Chondrocyte (in vitro differentiated cells): ENCODE measurements around the gene HIGD1C. TPM values are rescaled to one million over a fixed set of nuclear protein-coding genes. Genes with fewer than 3 reads are reported as not detected.

ENCODE experiments used
- DNase-seq: peaks from one replicate; pipeline ENCODE4 v3.0.0; 2021; ENCODE audit warnings: mixed read lengths, low spot score
- H3K27ac Mint-ChIP-seq: one replicate; pipeline ENCODE4 v1.8.0; 2021; ENCODE audit warnings: mild to moderate bottlenecking, moderate library complexity, mixed read lengths; ENCODE audit not compliant: unreplicated experiment
- H3K27me3 Mint-ChIP-seq: 2 replicates; pipeline ENCODE4 v1.8.0; 2021; ENCODE audit warnings: low read depth, mixed read lengths
- H3K36me3 Mint-ChIP-seq: 2 replicates; pipeline ENCODE4 v1.8.0; 2021; ENCODE audit warnings: low read depth, mixed read lengths
- H3K4me1 Mint-ChIP-seq: 2 replicates; pipeline ENCODE4 v1.8.0; 2021; ENCODE audit warnings: low read depth, mild to moderate bottlenecking, mixed read lengths
- H3K4me3 Mint-ChIP-seq: one replicate; pipeline ENCODE4 v1.8.0; 2021; ENCODE audit warnings: mild to moderate bottlenecking, moderate library complexity, mixed read lengths; ENCODE audit not compliant: unreplicated experiment
- H3K9me3 Mint-ChIP-seq: 2 replicates; pipeline ENCODE4 v1.8.0; 2021; ENCODE audit warnings: low read depth, mixed read lengths
- CTCF ChIP-seq: fragments of 200-600 bp; sonication (generic); IDR thresholded peaks from 2 replicates; pipeline ENCODE4 v1.5.0; 2021; ENCODE audit warnings: antibody characterized with exemption, mild to moderate bottlenecking, moderate library complexity
- total RNA-seq: library from RNA; stranded (reverse); gene quantifications from 3 replicates; pipeline ENCODE4 v1.2.1, GENCODE V29; 2021

Gene HIGD1C
- total RNA-seq, 1 donor from 2014 or later: not detected

DNA sequence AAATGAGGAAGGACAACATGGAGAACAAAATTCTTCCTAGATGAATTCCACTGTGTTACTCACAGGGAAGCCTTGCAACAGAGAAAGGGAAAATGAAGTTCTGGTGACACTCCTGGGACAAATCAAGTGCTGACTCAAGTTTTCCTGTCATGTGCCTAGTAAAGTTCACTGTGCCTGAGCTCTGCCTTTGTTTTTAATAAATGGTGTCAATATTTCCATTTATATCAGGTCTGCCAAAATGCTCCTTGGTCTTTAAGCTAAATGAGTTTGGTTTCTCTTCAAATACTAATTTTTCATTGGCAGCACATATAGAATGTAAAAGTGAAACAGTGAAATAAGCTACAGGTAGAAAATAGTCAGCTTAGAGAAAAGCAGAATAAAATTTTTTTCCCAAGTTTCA lies 33.0 kb downstream of the HIGD1C start:
- DNase-seq: no peak
- no peaks in the 10 kb centered on the region for H3K9me3 Mint-ChIP-seq
- no peak overlapping the region for H3K4me3 Mint-ChIP-seq
- peaks cover 40% of the 10 kb centered on the region for H3K4me1 Mint-ChIP-seq
- TF ChIP-seq CTCF: peak; percentile 19
- H3K36me3 Mint-ChIP-seq: peaks cover 10% of the 10 kb centered on the region
- H3K27ac Mint-ChIP-seq: peak overlapping the region; percentile 99
- H3K27me3 Mint-ChIP-seq: no peaks in the 10 kb centered on the region

DNA sequence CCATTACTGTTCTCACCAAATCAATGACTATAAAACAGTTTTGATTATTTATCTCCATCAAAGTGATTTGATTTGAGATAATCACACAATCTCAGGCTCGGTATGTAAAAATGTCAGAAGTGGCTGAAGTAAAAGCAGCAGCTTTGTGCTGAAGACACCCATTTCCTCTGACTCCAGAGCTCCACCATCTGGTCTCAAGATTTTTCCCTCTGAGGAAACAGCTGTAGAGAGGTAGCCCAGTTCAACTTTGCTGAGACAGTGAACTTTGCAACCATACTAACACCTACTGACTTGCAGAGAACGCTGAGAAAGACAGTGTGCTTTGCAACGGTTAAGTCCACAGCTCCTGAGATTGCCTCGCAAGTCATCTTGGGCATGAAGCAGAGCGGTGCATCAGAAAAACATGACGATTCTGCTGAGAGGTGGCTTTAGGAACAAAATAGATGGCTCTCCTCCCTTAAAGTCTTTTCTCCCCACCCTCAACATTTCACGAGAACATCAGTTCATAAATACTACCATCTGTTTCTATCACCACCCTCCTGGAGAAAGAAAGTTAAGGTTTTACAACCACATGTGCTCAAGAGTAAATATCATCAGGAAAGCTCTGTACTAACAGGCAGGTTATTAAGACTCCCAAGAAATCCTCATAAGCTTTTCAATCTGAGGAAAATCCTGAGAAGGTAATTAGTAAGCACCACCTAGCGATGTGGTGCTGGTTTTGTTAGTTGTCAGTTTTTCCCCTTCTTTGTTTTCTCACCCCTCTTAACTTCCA lies 34.8 kb downstream of the HIGD1C start:
- Mint-ChIP-seq H3K4me1 (peaks cover 32% of the 10 kb centered on the region), H3K27me3 (no peaks in the 10 kb centered on the region), H3K36me3 (peaks cover 23% of the 10 kb centered on the region), H3K27ac (peak overlapping the region; percentile 15), H3K9me3 (no peaks in the 10 kb centered on the region), H3K4me3 (no peak overlapping the region)
- DNase-seq: no peak
- peak; percentile 85 for TF ChIP-seq CTCF

GRCh38 chr12:50988051-50988450 lies 35.7 kb downstream of the HIGD1C start:
- Mint-ChIP-seq H3K27me3 (no peaks in the 10 kb centered on the region), H3K4me3 (no peak overlapping the region), H3K27ac (no peak overlapping the region), H3K36me3 (peaks cover 24% of the 10 kb centered on the region), H3K9me3 (no peaks in the 10 kb centered on the region), H3K4me1 (peaks cover 32% of the 10 kb centered on the region)
- DNase-seq: no peak
- no peak for TF ChIP-seq CTCF

DNA sequence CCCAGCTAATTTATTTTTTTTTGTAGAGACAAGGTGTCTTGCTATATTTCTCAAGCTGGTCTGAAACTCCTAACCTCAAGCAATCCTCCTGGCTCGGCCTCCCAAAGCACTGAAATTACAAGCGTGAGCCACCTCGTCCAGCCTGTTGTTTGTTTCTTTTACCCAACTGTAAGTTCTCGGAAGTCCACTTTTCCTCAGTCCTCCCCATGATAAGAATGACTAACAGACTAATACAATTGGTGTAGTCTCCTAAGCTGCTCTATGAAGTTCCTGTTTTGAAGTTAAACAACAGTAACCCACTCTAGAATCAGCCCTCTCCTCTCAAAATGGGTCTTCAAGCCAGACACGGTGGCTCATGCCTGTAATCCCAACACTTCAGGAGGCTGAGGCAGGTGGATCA lies 36.5 kb downstream of the HIGD1C start:
- peaks cover 24% of the 10 kb centered on the region for H3K36me3 Mint-ChIP-seq

DNA sequence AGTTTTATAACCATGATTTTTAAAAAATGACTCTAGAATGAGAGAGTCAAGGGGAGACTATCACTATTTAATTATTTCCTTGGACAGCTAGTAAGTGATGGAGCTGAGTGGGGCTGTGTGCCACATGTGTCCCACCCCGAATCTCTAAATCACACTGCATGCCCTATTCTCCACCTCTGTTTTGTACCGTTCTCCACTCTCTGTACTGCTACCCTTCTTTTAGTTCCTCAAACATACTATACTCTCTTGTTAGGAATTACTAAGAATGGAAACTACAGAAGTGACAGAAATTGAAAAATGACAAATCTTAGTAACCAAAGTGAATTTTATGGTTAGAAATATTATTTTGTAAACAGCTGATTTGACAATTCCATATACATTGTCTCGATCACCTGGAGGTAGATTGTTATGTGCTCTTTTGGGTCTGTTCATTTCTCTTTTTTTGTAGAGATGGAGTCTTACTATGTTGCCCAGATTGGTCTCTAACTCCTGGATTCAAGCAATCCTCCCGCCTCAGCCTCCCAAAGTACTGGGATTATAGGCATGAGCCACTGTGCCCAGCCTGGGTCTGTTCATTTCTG lies 37.9 kb downstream of the HIGD1C start:
- H3K36me3 Mint-ChIP-seq: peaks cover 30% of the 10 kb centered on the region
- H3K9me3 Mint-ChIP-seq: no peaks in the 10 kb centered on the region
- H3K27ac Mint-ChIP-seq: no peak overlapping the region
- H3K4me1 Mint-ChIP-seq: peaks cover 19% of the 10 kb centered on the region
- no peaks in the 10 kb centered on the region for H3K27me3 Mint-ChIP-seq
- DNase-seq: no peak
- no peak for TF ChIP-seq CTCF
- H3K4me3 Mint-ChIP-seq: no peak overlapping the region

More for the DNA sequence above, 36.5 kb downstream of the HIGD1C start:
- Mint-ChIP-seq H3K27me3 (no peaks in the 10 kb centered on the region), H3K9me3 (no peaks in the 10 kb centered on the region), H3K27ac (no peak overlapping the region), H3K4me1 (peaks cover 32% of the 10 kb centered on the region), H3K4me3 (no peak overlapping the region)
- TF ChIP-seq CTCF: no peak
- DNase-seq: no peak
